IPS-18c (cell line): ENCODE data around the gene PTGR3.

Source experiments
- H3K4me3 ChIP-seq: 2 replicates; pipeline ENCODE4 v1.7.0; 2013; ENCODE audit warnings: low read depth, mild to moderate bottlenecking, low read length, moderate library complexity; ENCODE audit not compliant: insufficient read depth
- H3K9me3 ChIP-seq: one replicate; pipeline ENCODE4 v1.6.1; 2013; ENCODE audit warnings: mild to moderate bottlenecking, low read length, moderate library complexity; ENCODE audit not compliant: control insufficient read depth, insufficient read depth

PTGR3 gene

GRCh38 chr18:75167759-75168618, 41.0 kb downstream of the PTGR3 start:
- no peak overlapping the region for H3K4me3 ChIP-seq
- H3K9me3 ChIP-seq: no peaks in the 10 kb centered on the region

GRCh38 chr18:75167137-75167536, 41.8 kb downstream of the PTGR3 start:
- Histone ChIP-seq H3K9me3 (no peaks in the 10 kb centered on the region), H3K4me3 (no peak overlapping the region)

DNA sequence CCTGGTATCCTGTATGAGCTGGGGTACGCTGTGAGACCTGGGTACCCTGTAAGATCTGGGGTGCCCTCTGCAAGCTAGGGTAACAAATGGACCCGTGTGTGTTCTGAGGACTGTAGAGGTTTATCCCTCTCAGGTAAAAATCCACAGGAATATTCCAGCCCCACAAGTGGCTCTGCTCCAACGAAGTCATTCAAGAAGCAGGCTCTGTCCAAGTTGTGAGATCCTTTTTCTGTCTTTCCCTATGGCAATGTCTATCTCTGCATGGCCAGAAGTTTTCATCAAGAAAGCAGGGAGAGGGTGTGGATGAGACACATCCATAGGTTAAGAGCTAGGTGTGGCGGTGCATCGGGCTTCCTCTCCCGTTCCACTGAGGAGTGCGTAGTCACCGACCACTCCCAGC, 43.0 kb downstream of the PTGR3 start:
- Histone ChIP-seq H3K9me3 (no peaks in the 10 kb centered on the region), H3K4me3 (no peak overlapping the region)

- no peak overlapping the region for H3K4me3 ChIP-seq
- no peaks in the 10 kb centered on the region for H3K9me3 ChIP-seq
Observed at GRCh38 chr18:75164479-75164878, 44.5 kb downstream of the PTGR3 start.

DNA sequence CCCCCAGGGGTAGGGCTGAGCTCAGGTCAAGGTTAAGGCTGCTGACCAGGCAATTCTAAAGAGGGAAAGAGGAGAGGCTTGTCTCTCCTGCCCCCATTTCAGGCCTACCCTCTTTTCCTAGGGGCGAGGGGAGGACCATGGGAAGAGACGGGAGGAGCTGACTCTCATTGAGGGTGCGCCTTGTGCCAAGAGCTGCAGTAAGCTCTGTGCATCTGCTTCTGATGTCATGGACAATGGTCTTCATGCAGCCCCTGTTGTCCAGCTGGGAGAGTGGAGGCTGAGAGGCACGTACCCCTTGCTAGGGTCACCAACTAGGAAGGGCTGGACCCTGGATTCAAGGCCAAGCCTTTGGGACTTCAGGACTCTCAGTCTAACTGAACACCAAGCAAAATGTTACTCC, 45.2 kb downstream of the PTGR3 start:
- H3K4me3 ChIP-seq: no peak overlapping the region
- no peaks in the 10 kb centered on the region for H3K9me3 ChIP-seq

DNA sequence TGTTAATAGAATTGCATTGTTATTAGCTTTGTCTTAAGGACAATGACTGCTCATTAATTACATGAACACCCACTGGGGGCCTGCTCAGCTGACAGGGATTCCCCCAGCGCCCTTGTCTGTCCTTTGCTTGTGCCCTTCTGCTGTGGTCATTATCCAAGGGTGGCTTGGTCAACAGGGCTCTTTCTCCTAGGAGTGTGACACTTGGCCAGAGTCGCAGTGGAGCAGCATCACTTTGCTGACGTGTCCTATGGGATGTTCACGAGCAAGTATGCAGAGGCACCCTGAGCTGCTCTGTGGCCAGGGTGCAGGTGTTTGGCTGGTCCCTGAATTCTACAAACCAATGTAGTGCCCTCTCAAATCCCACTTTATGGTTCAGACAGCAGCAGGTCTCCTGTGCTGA, 46.0 kb downstream of the PTGR3 start:
- no peaks in the 10 kb centered on the region for H3K9me3 ChIP-seq
- no peak overlapping the region for H3K4me3 ChIP-seq

DNA sequence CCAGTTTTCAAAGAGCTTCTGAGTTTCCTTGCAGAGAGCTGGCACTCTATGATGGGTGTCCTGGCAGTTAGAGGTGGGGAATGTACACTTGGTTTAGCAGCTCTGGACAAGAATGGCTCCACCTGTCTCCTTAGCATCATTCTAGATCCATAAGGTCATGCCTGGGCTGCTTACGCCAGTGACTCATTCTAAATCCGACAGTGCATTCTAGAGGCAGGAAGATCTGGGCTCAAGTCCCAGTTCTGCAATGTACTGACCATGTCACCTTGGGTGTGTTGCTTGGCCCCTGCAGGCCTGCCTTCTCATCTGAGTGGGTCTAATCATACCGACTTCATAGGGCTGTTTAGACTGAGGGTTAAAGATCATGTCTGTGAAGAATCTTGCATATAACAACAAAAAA, 46.5 kb downstream of the PTGR3 start:
- H3K9me3 ChIP-seq: no peaks in the 10 kb centered on the region
- no peak overlapping the region for H3K4me3 ChIP-seq

GRCh38 chr18:75161256-75162028, 47.5 kb downstream of the PTGR3 start:
- H3K4me3 ChIP-seq: no peak overlapping the region

DNA sequence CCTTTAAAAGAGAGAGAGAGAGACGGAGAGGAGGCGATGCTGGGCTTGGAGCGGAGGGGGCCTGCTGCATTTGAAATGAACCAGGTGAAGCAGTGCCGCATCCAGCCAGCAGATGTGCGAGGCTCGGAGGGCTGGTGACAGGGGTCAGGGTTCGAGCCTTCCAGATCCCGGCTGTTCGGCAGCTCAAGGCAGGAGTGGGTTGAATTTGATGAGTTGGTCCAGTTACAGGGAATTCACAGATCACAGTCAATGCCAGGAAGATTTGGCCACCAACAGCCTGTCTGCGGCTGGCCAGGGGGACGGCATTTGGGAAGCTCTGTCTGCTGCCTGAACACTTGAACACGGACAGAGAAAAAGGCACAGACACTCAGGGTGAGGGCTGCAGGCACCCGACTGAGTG, 48.6 kb downstream of the PTGR3 start:
- Histone ChIP-seq H3K9me3 (no peaks in the 10 kb centered on the region), H3K4me3 (no peak overlapping the region)

More at GRCh38 chr18:75161256-75162028, 47.5 kb downstream of the PTGR3 start:
- no peaks in the 10 kb centered on the region for H3K9me3 ChIP-seq

- Histone ChIP-seq H3K4me3 (no peak overlapping the region), H3K9me3 (no peaks in the 10 kb centered on the region)
Observed at GRCh38 chr18:75159646-75160356, 49.1 kb downstream of the PTGR3 start.

DNA sequence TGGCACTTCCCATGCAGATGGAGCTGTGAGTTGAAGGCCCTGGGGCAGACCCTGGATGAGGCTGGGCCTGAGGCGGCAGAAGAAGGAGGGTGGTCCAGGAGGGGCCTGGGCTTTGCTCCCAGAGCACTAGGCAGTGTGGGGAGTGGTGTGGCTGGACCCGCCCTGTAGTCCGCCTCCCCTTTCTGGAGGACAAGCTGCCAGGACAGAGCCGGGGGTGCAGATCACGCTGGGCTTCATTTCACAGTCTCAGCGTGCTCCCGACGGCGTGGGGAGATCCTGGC, 49.8 kb downstream of the PTGR3 start:
- no peaks in the 10 kb centered on the region for H3K9me3 ChIP-seq
- H3K4me3 ChIP-seq: no peak overlapping the region
